Measurements from ENCODE around the gene UROC1.

DNA sequence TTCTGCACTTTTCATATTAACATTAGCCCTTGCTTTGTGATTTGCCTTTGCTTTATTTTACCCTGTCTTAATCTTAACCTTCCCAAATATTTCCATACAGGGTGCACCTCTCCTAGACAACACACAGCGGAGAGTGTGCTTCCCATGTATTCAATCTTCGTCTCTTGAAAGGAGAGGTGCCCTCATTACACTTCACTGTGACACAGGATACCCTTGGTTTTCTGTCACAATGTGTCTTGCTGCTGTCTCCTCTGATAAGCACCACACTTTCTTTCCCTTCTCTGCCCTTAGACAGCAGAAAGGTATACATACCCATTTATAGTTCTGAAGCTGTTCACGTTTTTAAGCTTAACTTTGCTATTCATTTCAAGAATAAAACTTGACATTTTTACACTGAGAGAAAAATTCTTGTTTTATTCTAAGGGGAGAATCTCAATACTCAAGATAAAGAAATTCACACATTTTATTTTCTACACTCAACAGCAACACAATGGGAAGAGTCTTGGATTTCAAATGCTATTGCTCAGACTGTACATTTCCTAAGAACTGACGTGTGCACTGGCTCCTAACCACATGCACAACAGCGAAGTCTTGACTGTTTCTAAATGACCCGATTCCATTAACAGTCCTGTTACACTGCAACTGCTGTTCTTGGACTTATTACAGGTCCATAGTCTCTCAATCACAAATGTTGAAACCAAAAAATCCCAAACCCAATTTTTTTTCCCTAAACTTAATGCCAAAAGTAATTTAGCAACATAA is 63.0 kb downstream of the UROC1 start:
- no peak for TF ChIP-seq POLR2A (IDR thresholded peaks at IDR 0.05; ENCODE audit: low read depth, low read length)
- TF ChIP-seq POLR2AphosphoS5 (IDR thresholded peaks at IDR 0.05; ENCODE audit: low read depth, low read length) = no peak
- TF ChIP-seq TAF1 (IDR thresholded peaks at IDR 0.05; ENCODE audit: borderline replicate concordance, low read depth, low read length) = no peak
